SK-N-SH (cell line): Measurements from ENCODE around the gene WWOX.

Source experiments
- EP300 ChIP-seq, 2 experiments: IDR thresholded peaks; 2 replicates each; pipeline versions ENCODE4 v1.4.0 to v1.6.1; 2012; ENCODE audit warnings: borderline replicate concordance in 1 of 2, low read depth in 1 of 2, low read length in 1 of 2
- GATA2 ChIP-seq: sonication (generic); formaldehyde crosslinking; IDR thresholded peaks from 2 replicates; pipeline ENCODE4 v1.5.0; 2020; ENCODE audit warnings: mild to moderate bottlenecking, missing genetic modification reagents
- MEF2A ChIP-seq: IDR thresholded peaks from 2 replicates; pipeline ENCODE4 v1.4.0; 2012; ENCODE audit warnings: low read depth, borderline replicate concordance
- TEAD4 ChIP-seq: IDR thresholded peaks from 2 replicates; pipeline ENCODE4 v1.4.0; 2012; ENCODE audit warnings: mild to moderate bottlenecking, borderline replicate concordance; ENCODE audit not compliant: insufficient read depth
- TF ChIP-seq, protein P1 (sequence below): IDR thresholded peaks from 2 replicates; pipeline ENCODE4 v1.4.0; 2012; ENCODE audit warnings: low read depth
- TF ChIP-seq, protein P2 (sequence below): fragments of 200-600 bp; sonication (generic); IDR thresholded peaks from 2 replicates; pipeline ENCODE4 v1.6.1; 2017; ENCODE audit warnings: antibody characterized with exemption, mild to moderate bottlenecking, moderate library complexity

DNA sequence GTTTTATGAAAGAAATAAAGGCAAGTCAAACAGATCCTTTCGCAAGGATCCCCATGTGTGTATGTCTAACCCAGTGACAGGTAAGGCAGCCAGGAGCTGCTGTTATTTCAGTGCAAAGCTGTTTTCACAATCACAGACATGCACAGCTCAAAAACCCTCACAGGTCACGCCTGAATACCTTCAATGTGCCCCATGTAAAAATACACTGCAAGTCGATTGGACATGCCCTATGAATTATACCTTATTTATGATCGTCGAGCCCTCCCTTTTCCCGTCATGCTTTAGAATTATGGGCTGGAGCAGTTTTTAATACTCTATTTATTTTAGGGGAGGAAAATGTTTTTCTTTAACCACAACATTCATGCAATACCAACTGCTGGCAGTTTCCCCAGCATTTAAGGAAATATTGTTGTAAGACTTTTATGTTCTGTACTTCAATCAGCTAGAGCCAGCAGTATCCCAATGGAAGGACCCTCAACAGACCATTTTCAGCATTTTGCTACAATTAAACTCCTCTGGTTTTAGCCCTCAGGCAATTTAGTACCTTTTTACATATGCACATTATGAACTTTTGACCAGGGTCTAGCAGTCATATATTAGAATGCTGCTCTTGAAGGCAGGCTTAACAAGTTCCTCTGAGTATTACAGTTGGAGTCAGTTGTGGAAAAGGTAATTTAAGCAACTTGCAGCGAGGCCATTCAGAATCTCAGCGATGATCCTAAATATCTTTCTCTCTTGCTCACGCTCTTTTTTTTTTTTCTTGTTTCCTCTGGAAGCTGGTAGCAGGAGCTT lies 362.2 kb downstream of the WWOX start:
- TF ChIP-seq, protein P1, sequence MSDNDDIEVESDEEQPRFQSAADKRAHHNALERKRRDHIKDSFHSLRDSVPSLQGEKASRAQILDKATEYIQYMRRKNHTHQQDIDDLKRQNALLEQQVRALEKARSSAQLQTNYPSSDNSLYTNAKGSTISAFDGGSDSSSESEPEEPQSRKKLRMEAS: no peak
- TF ChIP-seq, protein P2, sequence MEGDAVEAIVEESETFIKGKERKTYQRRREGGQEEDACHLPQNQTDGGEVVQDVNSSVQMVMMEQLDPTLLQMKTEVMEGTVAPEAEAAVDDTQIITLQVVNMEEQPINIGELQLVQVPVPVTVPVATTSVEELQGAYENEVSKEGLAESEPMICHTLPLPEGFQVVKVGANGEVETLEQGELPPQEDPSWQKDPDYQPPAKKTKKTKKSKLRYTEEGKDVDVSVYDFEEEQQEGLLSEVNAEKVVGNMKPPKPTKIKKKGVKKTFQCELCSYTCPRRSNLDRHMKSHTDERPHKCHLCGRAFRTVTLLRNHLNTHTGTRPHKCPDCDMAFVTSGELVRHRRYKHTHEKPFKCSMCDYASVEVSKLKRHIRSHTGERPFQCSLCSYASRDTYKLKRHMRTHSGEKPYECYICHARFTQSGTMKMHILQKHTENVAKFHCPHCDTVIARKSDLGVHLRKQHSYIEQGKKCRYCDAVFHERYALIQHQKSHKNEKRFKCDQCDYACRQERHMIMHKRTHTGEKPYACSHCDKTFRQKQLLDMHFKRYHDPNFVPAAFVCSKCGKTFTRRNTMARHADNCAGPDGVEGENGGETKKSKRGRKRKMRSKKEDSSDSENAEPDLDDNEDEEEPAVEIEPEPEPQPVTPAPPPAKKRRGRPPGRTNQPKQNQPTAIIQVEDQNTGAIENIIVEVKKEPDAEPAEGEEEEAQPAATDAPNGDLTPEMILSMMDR: no peak
- TF ChIP-seq TEAD4 (no peak), EP300 (IDR thresholded peaks at IDR 0.05; ENCODE audit: borderline replicate concordance in 1 of 2, low read depth in 1 of 2, low read length in 1 of 2) (no peak), GATA2 (CRISPR knock-in tag) (no peak), MEF2A (no peak)
